ENCODE measurements around the gene SH3PXD2A.

The SH3PXD2A gene

GRCh38 chr10:103564776-103565520 lies 290.4 kb downstream of the SH3PXD2A start:
- H3K27me3 ChIP-seq (ENCODE audit: control insufficient read depth in 1 of 2, insufficient read depth in 2 of 2, low read length in 2 of 2), result no peaks in the 10 kb centered on the region
- no peaks in the 10 kb centered on the region for H3K9me3 ChIP-seq (ENCODE audit: control insufficient read depth in 2 of 2, low read length in 2 of 2)
- no peaks in the 10 kb centered on the region for H3K36me3 ChIP-seq (ENCODE audit: control insufficient read depth in 2 of 2, insufficient read depth in 2 of 2, low read length in 2 of 2)
- H3K4me1 ChIP-seq (ENCODE audit: control insufficient read depth, insufficient read depth, low read length), result no peaks in the 10 kb centered on the region
- H3K9ac ChIP-seq (ENCODE audit: low read length in 2 of 2), result no peak overlapping the region
- no peak overlapping the region for H3K27ac ChIP-seq (ENCODE audit: low read length)
- H3K4me3 ChIP-seq (ENCODE audit: low read length in 2 of 2), result no peak overlapping the region

- Histone ChIP-seq H3K9ac (ENCODE audit: low read length in 2 of 2) (no peak overlapping the region), H3K9me3 (ENCODE audit: control insufficient read depth in 2 of 2, low read length in 2 of 2) (no peaks in the 10 kb centered on the region), H3K36me3 (ENCODE audit: control insufficient read depth in 2 of 2, insufficient read depth in 2 of 2, low read length in 2 of 2) (no peaks in the 10 kb centered on the region), H3K4me3 (ENCODE audit: low read length in 2 of 2) (no peak overlapping the region), H3K27me3 (ENCODE audit: control insufficient read depth in 1 of 2, insufficient read depth in 2 of 2, low read length in 2 of 2) (no peaks in the 10 kb centered on the region), H3K27ac (ENCODE audit: low read length) (no peak overlapping the region), H3K4me1 (ENCODE audit: control insufficient read depth, insufficient read depth, low read length) (no peaks in the 10 kb centered on the region)
Observed at GRCh38 chr10:103564116-103564501, 291.3 kb downstream of the SH3PXD2A start.

- Histone ChIP-seq H3K4me3 (ENCODE audit: low read length in 2 of 2) (no peak overlapping the region), H3K9me3 (ENCODE audit: control insufficient read depth in 2 of 2, low read length in 2 of 2) (no peaks in the 10 kb centered on the region), H3K27ac (ENCODE audit: low read length) (no peak overlapping the region), H3K27me3 (ENCODE audit: control insufficient read depth in 1 of 2, insufficient read depth in 2 of 2, low read length in 2 of 2) (no peaks in the 10 kb centered on the region), H3K9ac (ENCODE audit: low read length in 2 of 2) (no peak overlapping the region), H3K4me1 (ENCODE audit: control insufficient read depth, insufficient read depth, low read length) (no peaks in the 10 kb centered on the region), H3K36me3 (ENCODE audit: control insufficient read depth in 2 of 2, insufficient read depth in 2 of 2, low read length in 2 of 2) (no peaks in the 10 kb centered on the region)
Observed at GRCh38 chr10:103563231-103564115, 291.9 kb downstream of the SH3PXD2A start.

DNA sequence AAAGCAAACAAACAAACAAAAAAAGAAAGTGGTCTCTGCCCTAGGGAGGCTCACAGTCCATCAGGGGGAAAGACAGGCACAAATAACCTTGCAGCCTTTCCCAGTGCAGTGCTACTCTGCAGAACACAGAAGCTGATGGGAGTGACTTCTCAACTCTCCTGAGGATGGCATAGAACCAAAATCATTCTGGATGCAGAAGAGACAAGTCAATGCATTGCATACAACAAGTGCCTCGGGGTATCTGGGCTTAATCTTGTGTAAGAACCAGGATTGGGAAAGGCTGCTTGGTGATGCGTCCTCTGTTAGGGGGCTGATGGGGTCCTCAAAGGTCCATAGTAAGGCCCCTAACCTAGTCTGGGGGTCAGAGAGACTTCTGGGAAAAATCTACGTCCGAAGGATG lies 293.0 kb downstream of the SH3PXD2A start:
- Histone ChIP-seq H3K27me3 (ENCODE audit: control insufficient read depth in 1 of 2, insufficient read depth in 2 of 2, low read length in 2 of 2) (no peaks in the 10 kb centered on the region), H3K27ac (ENCODE audit: low read length) (no peak overlapping the region), H3K9me3 (ENCODE audit: control insufficient read depth in 2 of 2, low read length in 2 of 2) (no peaks in the 10 kb centered on the region)

GRCh38 chr10:103560886-103561285 lies 294.5 kb downstream of the SH3PXD2A start:
- Histone ChIP-seq H3K27ac (ENCODE audit: low read length) (no peak overlapping the region), H3K4me3 (ENCODE audit: low read length in 2 of 2) (no peak overlapping the region), H3K9me3 (ENCODE audit: control insufficient read depth in 2 of 2, low read length in 2 of 2) (no peaks in the 10 kb centered on the region), H3K9ac (ENCODE audit: low read length in 2 of 2) (no peak overlapping the region), H3K36me3 (ENCODE audit: control insufficient read depth in 2 of 2, insufficient read depth in 2 of 2, low read length in 2 of 2) (no peaks in the 10 kb centered on the region), H3K4me1 (ENCODE audit: control insufficient read depth, insufficient read depth, low read length) (peaks cover 1% of the 10 kb centered on the region), H3K27me3 (ENCODE audit: control insufficient read depth in 1 of 2, insufficient read depth in 2 of 2, low read length in 2 of 2) (no peaks in the 10 kb centered on the region)

More for the DNA sequence above, 293.0 kb downstream of the SH3PXD2A start:
- Histone ChIP-seq H3K36me3 (ENCODE audit: control insufficient read depth in 2 of 2, insufficient read depth in 2 of 2, low read length in 2 of 2) (no peaks in the 10 kb centered on the region), H3K4me1 (ENCODE audit: control insufficient read depth, insufficient read depth, low read length) (no peaks in the 10 kb centered on the region), H3K9ac (ENCODE audit: low read length in 2 of 2) (no peak overlapping the region), H3K4me3 (ENCODE audit: low read length in 2 of 2) (no peak overlapping the region)

DNA sequence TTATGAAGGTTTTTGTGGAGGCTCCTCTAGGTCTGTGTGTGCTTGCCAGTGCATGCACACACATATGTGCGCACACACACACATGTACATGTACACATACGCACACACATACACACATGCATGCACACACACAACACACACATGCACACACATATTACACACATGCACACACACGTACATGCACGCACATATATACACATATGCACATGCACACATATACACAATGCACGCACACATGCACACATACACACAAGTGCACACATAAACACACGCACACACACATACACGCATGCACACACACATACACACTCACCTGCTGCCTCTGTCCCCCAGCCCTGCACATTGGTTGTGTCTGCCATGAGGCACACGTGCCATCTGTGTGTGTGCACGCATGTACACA lies 295.6 kb downstream of the SH3PXD2A start:
- H3K4me3 ChIP-seq (ENCODE audit: low read length in 2 of 2), result no peak overlapping the region
- no peak overlapping the region for H3K27ac ChIP-seq (ENCODE audit: low read length)
- H3K36me3 ChIP-seq (ENCODE audit: control insufficient read depth in 2 of 2, insufficient read depth in 2 of 2, low read length in 2 of 2), result no peaks in the 10 kb centered on the region
- peaks cover 10% of the 10 kb centered on the region for H3K4me1 ChIP-seq (ENCODE audit: control insufficient read depth, insufficient read depth, low read length)
- no peak overlapping the region for H3K9ac ChIP-seq (ENCODE audit: low read length in 2 of 2)
- no peaks in the 10 kb centered on the region for H3K9me3 ChIP-seq (ENCODE audit: control insufficient read depth in 2 of 2, low read length in 2 of 2)
- no peaks in the 10 kb centered on the region for H3K27me3 ChIP-seq (ENCODE audit: control insufficient read depth in 1 of 2, insufficient read depth in 2 of 2, low read length in 2 of 2)

GRCh38 chr10:103558911-103559310 lies 296.5 kb downstream of the SH3PXD2A start:
- no peak overlapping the region for H3K4me3 ChIP-seq (ENCODE audit: low read length in 2 of 2)
- no peak overlapping the region for H3K27ac ChIP-seq (ENCODE audit: low read length)
- no peaks in the 10 kb centered on the region for H3K9me3 ChIP-seq (ENCODE audit: control insufficient read depth in 2 of 2, low read length in 2 of 2)
- peaks cover 12% of the 10 kb centered on the region for H3K4me1 ChIP-seq (ENCODE audit: control insufficient read depth, insufficient read depth, low read length)
- H3K36me3 ChIP-seq (ENCODE audit: control insufficient read depth in 2 of 2, insufficient read depth in 2 of 2, low read length in 2 of 2), result no peaks in the 10 kb centered on the region
- no peaks in the 10 kb centered on the region for H3K27me3 ChIP-seq (ENCODE audit: control insufficient read depth in 1 of 2, insufficient read depth in 2 of 2, low read length in 2 of 2)
- no peak overlapping the region for H3K9ac ChIP-seq (ENCODE audit: low read length in 2 of 2)

GRCh38 chr10:103557455-103557854 lies 297.9 kb downstream of the SH3PXD2A start:
- Histone ChIP-seq H3K9me3 (ENCODE audit: control insufficient read depth in 2 of 2, low read length in 2 of 2) (no peaks in the 10 kb centered on the region), H3K4me3 (ENCODE audit: low read length in 2 of 2) (no peak overlapping the region), H3K27ac (ENCODE audit: low read length) (no peak overlapping the region)

DNA sequence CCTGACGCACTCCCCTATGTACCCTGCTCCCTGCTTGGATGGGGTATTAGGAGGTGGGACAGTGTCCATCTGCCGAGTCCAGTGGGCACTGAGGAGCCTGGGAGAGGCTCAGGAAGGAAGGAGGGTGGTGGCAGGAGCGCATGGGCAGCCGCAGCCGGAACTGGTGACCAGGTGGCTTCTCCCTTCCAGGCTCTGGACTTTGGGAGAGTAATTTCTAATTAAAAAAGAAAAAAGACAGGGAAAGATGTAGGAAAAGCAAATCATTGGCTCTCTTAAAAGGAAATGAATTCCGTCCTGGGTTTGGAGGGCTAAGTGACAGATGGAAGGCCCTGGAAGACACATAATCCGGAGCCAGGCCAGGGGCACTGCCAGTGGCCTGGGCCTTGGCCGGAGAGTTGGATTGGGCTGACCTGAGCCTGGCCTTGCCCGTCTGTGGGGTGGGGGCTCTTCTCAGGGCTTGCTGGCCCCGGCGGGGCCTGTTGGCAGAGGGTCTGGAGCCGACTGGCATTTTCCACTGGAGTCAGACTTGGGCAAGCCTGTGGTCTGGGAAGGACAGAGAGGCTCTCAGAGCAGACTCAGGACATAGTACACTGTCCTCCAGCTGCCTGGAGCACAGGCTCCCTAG lies 298.9 kb downstream of the SH3PXD2A start:
- Histone ChIP-seq H3K36me3 (ENCODE audit: control insufficient read depth in 2 of 2, insufficient read depth in 2 of 2, low read length in 2 of 2) (no peaks in the 10 kb centered on the region), H3K9ac (ENCODE audit: low read length in 2 of 2) (no peak overlapping the region), H3K9me3 (ENCODE audit: control insufficient read depth in 2 of 2, low read length in 2 of 2) (no peaks in the 10 kb centered on the region), H3K27me3 (ENCODE audit: control insufficient read depth in 1 of 2, insufficient read depth in 2 of 2, low read length in 2 of 2) (no peaks in the 10 kb centered on the region), H3K4me1 (ENCODE audit: control insufficient read depth, insufficient read depth, low read length) (peaks cover 12% of the 10 kb centered on the region), H3K27ac (ENCODE audit: low read length) (no peak overlapping the region), H3K4me3 (ENCODE audit: low read length in 2 of 2) (no peak overlapping the region)

More at GRCh38 chr10:103557455-103557854, 297.9 kb downstream of the SH3PXD2A start:
- peaks cover 12% of the 10 kb centered on the region for H3K4me1 ChIP-seq (ENCODE audit: control insufficient read depth, insufficient read depth, low read length)
- H3K36me3 ChIP-seq (ENCODE audit: control insufficient read depth in 2 of 2, insufficient read depth in 2 of 2, low read length in 2 of 2), result no peaks in the 10 kb centered on the region
- H3K9ac ChIP-seq (ENCODE audit: low read length in 2 of 2), result no peak overlapping the region
- H3K27me3 ChIP-seq (ENCODE audit: control insufficient read depth in 1 of 2, insufficient read depth in 2 of 2, low read length in 2 of 2), result no peaks in the 10 kb centered on the region

GRCh38 chr10:103555712-103556111 lies 299.7 kb downstream of the SH3PXD2A start:
- H3K27me3 ChIP-seq (ENCODE audit: control insufficient read depth in 1 of 2, insufficient read depth in 2 of 2, low read length in 2 of 2), result no peaks in the 10 kb centered on the region
- H3K36me3 ChIP-seq (ENCODE audit: control insufficient read depth in 2 of 2, insufficient read depth in 2 of 2, low read length in 2 of 2), result no peaks in the 10 kb centered on the region
- H3K4me1 ChIP-seq (ENCODE audit: control insufficient read depth, insufficient read depth, low read length), result peaks cover 12% of the 10 kb centered on the region
- H3K4me3 ChIP-seq (ENCODE audit: low read length in 2 of 2), result peak overlapping the region in 1 of 2 donors; percentile 64
- H3K27ac ChIP-seq (ENCODE audit: low read length), result no peak overlapping the region
- no peaks in the 10 kb centered on the region for H3K9me3 ChIP-seq (ENCODE audit: control insufficient read depth in 2 of 2, low read length in 2 of 2)
- H3K9ac ChIP-seq (ENCODE audit: low read length in 2 of 2), result peak overlapping the region; percentile 22 to 29
